GM12873 (cell line): ENCODE data around the gene ADAM29.

Source experiments
- TF ChIP-seq, protein P1 (sequence below): IDR thresholded peaks from 2 replicates; pipeline ENCODE4 v1.5.1; 2012; ENCODE audit warnings: low read depth, mild to moderate bottlenecking, moderate library complexity, low read length, control low read depth; ENCODE audit not compliant: insufficient read depth; ENCODE audit errors: missing control alignments

The ADAM29 gene

DNA sequence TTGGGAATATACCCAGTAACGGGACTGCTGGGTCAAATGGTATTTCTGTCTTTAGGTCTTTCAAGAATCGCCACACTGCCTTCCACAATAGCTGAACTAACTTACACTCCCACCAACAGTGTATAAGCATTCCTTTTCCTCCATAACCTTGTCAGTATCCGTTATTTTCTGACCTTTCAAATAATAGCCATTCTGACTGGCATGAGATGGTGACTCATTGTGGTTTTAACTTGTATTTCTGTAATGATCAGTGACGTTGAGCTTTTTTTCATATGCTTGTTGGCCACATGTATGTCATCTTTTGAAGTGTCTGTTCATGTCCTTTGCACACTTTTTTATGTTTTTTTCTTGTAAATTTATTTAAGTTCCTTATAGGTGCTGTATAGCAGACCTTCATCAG, 81.2 kb downstream of the ADAM29 start:
- TF ChIP-seq, protein P1, sequence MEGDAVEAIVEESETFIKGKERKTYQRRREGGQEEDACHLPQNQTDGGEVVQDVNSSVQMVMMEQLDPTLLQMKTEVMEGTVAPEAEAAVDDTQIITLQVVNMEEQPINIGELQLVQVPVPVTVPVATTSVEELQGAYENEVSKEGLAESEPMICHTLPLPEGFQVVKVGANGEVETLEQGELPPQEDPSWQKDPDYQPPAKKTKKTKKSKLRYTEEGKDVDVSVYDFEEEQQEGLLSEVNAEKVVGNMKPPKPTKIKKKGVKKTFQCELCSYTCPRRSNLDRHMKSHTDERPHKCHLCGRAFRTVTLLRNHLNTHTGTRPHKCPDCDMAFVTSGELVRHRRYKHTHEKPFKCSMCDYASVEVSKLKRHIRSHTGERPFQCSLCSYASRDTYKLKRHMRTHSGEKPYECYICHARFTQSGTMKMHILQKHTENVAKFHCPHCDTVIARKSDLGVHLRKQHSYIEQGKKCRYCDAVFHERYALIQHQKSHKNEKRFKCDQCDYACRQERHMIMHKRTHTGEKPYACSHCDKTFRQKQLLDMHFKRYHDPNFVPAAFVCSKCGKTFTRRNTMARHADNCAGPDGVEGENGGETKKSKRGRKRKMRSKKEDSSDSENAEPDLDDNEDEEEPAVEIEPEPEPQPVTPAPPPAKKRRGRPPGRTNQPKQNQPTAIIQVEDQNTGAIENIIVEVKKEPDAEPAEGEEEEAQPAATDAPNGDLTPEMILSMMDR, result no peak

DNA sequence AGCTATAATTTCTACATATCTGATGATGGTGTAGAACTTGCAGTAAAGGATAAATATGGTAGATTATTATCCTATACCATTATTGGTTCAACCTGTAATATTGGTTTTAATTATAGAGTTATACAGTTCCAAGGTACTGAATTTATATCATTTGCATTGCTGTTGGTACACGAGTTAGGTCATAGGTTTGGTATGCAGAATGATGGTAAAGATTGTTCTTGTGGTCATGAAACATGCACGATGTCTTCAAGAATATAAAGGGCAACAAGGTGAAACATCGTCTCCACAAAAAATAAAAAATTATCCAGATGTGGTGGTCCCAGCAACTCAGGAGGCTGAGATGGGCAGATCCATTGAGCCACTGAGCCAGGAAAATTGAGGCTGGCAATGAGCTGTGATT, 99.6 kb downstream of the ADAM29 start:
- TF ChIP-seq, protein P1, result no peak
